SU-DHL-6 (cell line): ENCODE data around the gene NPR3.

ENCODE experiments used
- H2AFZ ChIP-seq: fragments of 200-600 bp; sonication (generic); 2 replicates; pipeline ENCODE4 v1.6.1; 2014; ENCODE audit warnings: low read depth, mild to moderate bottlenecking, moderate library complexity, mixed read lengths, antibody characterized with exemption, low read length; ENCODE audit not compliant: severe bottlenecking
- H3F3A ChIP-seq: fragments of 200-600 bp; shearing (Covaris generic); 2 replicates; pipeline ENCODE4 v1.6.0; 2016; ENCODE audit warnings: antibody characterized with exemption, mild to moderate bottlenecking; ENCODE audit not compliant: insufficient read depth
- H3K27ac ChIP-seq: fragments of 200-600 bp; sonication (generic); 2 replicates; pipeline ENCODE4 v1.5.1; 2016; ENCODE audit warnings: low read depth, mild to moderate bottlenecking, low read length, moderate library complexity, mixed read lengths
- H3K27me3 ChIP-seq: fragments of 200-600 bp; sonication (generic), shearing (Covaris generic); 2 replicates; pipeline ENCODE4 v1.6.0; 2014; ENCODE audit warnings: mild to moderate bottlenecking, low read length
- H3K36me3 ChIP-seq: fragments of 200-600 bp; sonication (generic); 2 replicates; pipeline ENCODE4 v1.6.1; 2014; ENCODE audit warnings: mild to moderate bottlenecking, low read length, mixed read lengths
- H3K4me2 ChIP-seq: fragments of 300-600, 200-600 bp; shearing (Covaris generic), sonication (generic); 2 replicates; pipeline ENCODE4 v1.6.0; 2014; ENCODE audit warnings: low read length, low read depth, mild to moderate bottlenecking; ENCODE audit not compliant: poor library complexity, severe bottlenecking
- H3K4me3 ChIP-seq: fragments of 200-600 bp; sonication (generic); 2 replicates; pipeline ENCODE4 v1.5.1; 2014; ENCODE audit warnings: antibody characterized with exemption, low read length, mild to moderate bottlenecking, mixed read lengths; ENCODE audit not compliant: insufficient read depth, poor library complexity, severe bottlenecking
- H3K79me2 ChIP-seq: fragments of 200-600 bp; sonication (generic); 2 replicates; pipeline ENCODE4 v1.6.1; 2014; ENCODE audit warnings: mild to moderate bottlenecking, low read length, moderate library complexity; ENCODE audit not compliant: insufficient read depth
- H3K9ac ChIP-seq: fragments of 200-600 bp; sonication (generic); 2 replicates; pipeline ENCODE4 v1.7.0; 2014; ENCODE audit warnings: mild to moderate bottlenecking, low read length
- H3K9me2 ChIP-seq: fragments of 200-600 bp; sonication (generic); replicated peaks from 2 replicates; pipeline ENCODE4 v1.6.1; 2014; ENCODE audit warnings: low read length; ENCODE audit not compliant: insufficient read depth
- H3K9me3 ChIP-seq: fragments of 200-600 bp; sonication (generic); 2 replicates; pipeline ENCODE4 v1.6.1; 2014; ENCODE audit warnings: low read length, mixed read lengths; ENCODE audit not compliant: insufficient read depth
- H4K20me1 ChIP-seq: fragments of 200-600 bp; sonication (generic); 2 replicates; pipeline ENCODE4 v1.6.1; 2014; ENCODE audit warnings: low read depth, mild to moderate bottlenecking, antibody characterized with exemption, low read length, moderate library complexity, mixed read lengths
- EZH2phosphoT487 ChIP-seq: fragments of 200-600 bp; sonication (generic), shearing (Covaris generic); conservative IDR thresholded peaks from 2 replicates; pipeline ENCODE4 v1.6.1; 2018; ENCODE audit warnings: mild to moderate bottlenecking, antibody characterized with exemption, low read length, moderate library complexity, mixed read lengths
- TF ChIP-seq, protein P1 (sequence below): fragments of 200-600 bp; sonication (generic); IDR thresholded peaks from one replicate; pipeline ENCODE4 v1.5.1; 2017; ENCODE audit warnings: antibody characterized with exemption, mild to moderate bottlenecking, low read length, moderate library complexity; ENCODE audit not compliant: insufficient read depth, poor library complexity, severe bottlenecking

The NPR3 gene

DNA sequence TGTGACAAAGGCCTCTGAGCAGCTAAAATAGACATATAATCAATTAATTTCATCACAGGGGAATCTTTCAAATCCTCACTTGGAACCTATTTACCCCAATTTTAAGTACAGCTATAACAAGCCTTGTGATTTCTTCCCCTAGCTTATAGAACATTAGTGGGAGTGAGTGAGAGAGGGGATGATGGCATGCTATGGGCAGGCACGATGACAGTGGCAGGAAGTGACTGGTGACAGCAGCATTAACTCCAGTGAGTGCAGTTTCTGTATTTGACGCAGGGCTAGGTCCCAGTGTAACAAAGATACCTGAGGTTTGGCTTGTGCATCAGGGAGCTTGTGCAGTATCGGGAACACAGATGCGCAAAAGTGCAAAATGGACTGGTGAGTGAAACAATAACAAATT is 54.1 kb downstream of the NPR3 start:
- Histone ChIP-seq H3K36me3 (no peaks in the 10 kb centered on the region), H2AFZ (no peak overlapping the region), H3K27ac (no peak overlapping the region), H4K20me1 (no peaks in the 10 kb centered on the region), H3K9me2 (no peaks in the 10 kb centered on the region), H3K4me2 (no peak overlapping the region), H3K9ac (no peak overlapping the region), H3K79me2 (no peaks in the 10 kb centered on the region), H3K9me3 (no peaks in the 10 kb centered on the region), H3F3A (no peaks in the 10 kb centered on the region), H3K27me3 (no peaks in the 10 kb centered on the region), H3K4me3 (no peak overlapping the region)
- TF ChIP-seq, protein P1, sequence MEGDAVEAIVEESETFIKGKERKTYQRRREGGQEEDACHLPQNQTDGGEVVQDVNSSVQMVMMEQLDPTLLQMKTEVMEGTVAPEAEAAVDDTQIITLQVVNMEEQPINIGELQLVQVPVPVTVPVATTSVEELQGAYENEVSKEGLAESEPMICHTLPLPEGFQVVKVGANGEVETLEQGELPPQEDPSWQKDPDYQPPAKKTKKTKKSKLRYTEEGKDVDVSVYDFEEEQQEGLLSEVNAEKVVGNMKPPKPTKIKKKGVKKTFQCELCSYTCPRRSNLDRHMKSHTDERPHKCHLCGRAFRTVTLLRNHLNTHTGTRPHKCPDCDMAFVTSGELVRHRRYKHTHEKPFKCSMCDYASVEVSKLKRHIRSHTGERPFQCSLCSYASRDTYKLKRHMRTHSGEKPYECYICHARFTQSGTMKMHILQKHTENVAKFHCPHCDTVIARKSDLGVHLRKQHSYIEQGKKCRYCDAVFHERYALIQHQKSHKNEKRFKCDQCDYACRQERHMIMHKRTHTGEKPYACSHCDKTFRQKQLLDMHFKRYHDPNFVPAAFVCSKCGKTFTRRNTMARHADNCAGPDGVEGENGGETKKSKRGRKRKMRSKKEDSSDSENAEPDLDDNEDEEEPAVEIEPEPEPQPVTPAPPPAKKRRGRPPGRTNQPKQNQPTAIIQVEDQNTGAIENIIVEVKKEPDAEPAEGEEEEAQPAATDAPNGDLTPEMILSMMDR, result no peak
- no peak for TF ChIP-seq EZH2phosphoT487

DNA sequence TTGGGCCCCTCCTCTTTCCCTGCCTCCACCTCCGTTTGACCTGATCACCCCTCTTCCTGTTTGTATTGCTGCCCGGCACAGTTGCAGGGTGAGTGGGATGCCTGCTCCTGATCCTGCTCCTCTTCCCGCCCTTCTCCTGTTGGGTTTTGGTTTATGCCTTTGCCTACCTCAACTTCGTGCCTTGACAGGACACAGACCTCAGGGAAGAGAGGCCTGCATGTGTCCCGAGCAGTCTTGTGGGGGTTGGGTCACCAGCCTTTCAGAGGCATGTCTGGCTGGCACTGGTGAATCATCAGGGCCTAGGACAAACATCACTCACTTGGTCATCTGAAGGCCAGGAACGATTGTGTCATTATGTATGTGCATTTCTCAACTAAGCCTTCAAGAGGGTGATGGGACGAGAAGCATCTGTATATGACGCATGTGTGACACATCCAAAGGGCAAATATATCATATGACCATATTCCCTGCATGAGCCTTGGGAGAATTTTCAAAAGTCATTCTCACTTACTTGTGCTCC is 56.9 kb downstream of the NPR3 start:
- Histone ChIP-seq H3K79me2 (no peaks in the 10 kb centered on the region), H3K4me3 (no peak overlapping the region), H4K20me1 (no peaks in the 10 kb centered on the region), H2AFZ (no peak overlapping the region), H3K27me3 (no peaks in the 10 kb centered on the region), H3K27ac (no peak overlapping the region), H3K36me3 (no peaks in the 10 kb centered on the region), H3K9me3 (no peaks in the 10 kb centered on the region), H3F3A (no peaks in the 10 kb centered on the region), H3K9me2 (no peaks in the 10 kb centered on the region), H3K4me2 (no peak overlapping the region), H3K9ac (no peak overlapping the region)
- TF ChIP-seq EZH2phosphoT487, result no peak
- TF ChIP-seq, protein P1, result no peak

DNA sequence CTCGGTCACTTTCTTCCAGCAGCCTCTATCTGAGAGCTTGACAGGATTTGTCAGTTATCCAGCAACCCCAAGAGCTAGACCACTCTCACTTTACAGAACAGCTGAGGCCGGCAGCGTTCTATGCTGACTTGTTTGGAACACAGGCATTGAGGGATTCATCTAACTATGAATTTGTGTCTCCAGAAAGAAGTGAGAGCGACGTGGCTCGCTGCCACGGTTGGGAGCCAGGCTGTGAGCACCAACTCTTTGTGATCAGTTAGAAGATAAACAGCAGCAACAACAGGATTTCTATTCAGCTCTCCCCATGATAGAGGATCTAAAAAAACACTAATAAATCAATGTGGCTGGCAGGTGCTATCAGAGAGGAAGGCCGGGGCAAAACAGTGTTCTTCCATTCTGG is 58.6 kb downstream of the NPR3 start:
- TF ChIP-seq EZH2phosphoT487, result no peak
- TF ChIP-seq, protein P1, result no peak
- H3K27ac ChIP-seq, result no peak overlapping the region
- H3K9ac ChIP-seq, result no peak overlapping the region
- H3K4me3 ChIP-seq, result no peak overlapping the region
- H3K27me3 ChIP-seq, result no peaks in the 10 kb centered on the region
- no peaks in the 10 kb centered on the region for H3K79me2 ChIP-seq
- H3F3A ChIP-seq, result no peaks in the 10 kb centered on the region
- no peaks in the 10 kb centered on the region for H3K9me3 ChIP-seq
- no peak overlapping the region for H2AFZ ChIP-seq
- no peaks in the 10 kb centered on the region for H4K20me1 ChIP-seq
- H3K9me2 ChIP-seq, result no peaks in the 10 kb centered on the region
- no peak overlapping the region for H3K4me2 ChIP-seq
- H3K36me3 ChIP-seq, result no peaks in the 10 kb centered on the region
